IMR-90 (cell line): Measurements from ENCODE around the gene GLT8D2. TPM values are rescaled to one million over a fixed set of nuclear protein-coding genes. Genes with fewer than 3 reads are reported as not detected.

Source experiments
- ATAC-seq: fragments of 200-7000 bp; cut with Tn5 transposase; 2 replicates; pipeline ENCODE4 v1.9.1; 2020; ENCODE audit warnings: low read depth, mild to moderate bottlenecking, moderate library complexity
- BruUV-seq: library from RNA; stranded (reverse); fragments of 400-500 nt; replicated peaks from 2 replicates; lab custom pipeline; 2021; lab: Mats Ljungman, UMichigan
- CTCF ChIA-PET: fragments of 300-600 bp; formaldehyde crosslinking; extraction: SDS; loops from one replicate; lab custom pipeline; 2021; ENCODE audit warnings: antibody characterized with exemption; lab: Yijun Ruan, JAX
- POLR2A ChIA-PET: fragments of 300-600 bp; sonication (Branson Sonifier 250); formaldehyde crosslinking; loops from one replicate; lab custom pipeline; 2022; ENCODE audit warnings: antibody characterized with exemption; ENCODE audit not compliant: unreplicated experiment; lab: Charles Lee
- DNase-seq: peaks from one replicate; pipeline ENCODE4 v3.0.0; 2013
- H2AFZ ChIP-seq: replicated peaks from 2 replicates; pipeline ENCODE3; 2013; ENCODE audit warnings: low read length, mild to moderate bottlenecking; ENCODE audit not compliant: poor library complexity
- H2AK5ac ChIP-seq: 2 replicates; pipeline ENCODE4 v1.6.1; 2013; ENCODE audit warnings: low read depth, low read length, inconsistent platforms
- H2AK9ac ChIP-seq: replicated peaks from 2 replicates; pipeline ENCODE3; 2013; ENCODE audit warnings: mild to moderate bottlenecking, low read depth, low read length, moderate library complexity; ENCODE audit not compliant: poor library complexity
- H2BK120ac ChIP-seq: 2 replicates; pipeline ENCODE4 v1.6.1; 2013; ENCODE audit warnings: low read depth, low read length, inconsistent platforms
- H2BK15ac ChIP-seq: 3 replicates; pipeline ENCODE4 v1.6.1; 2013; ENCODE audit warnings: low read depth, low read length, inconsistent platforms
- H2BK20ac ChIP-seq: 2 replicates; pipeline ENCODE4 v1.6.1; 2013; ENCODE audit warnings: low read depth, mild to moderate bottlenecking, inconsistent platforms, low read length, moderate library complexity
- H2BK5ac ChIP-seq: 2 replicates; pipeline ENCODE4 v1.6.1; 2013; ENCODE audit warnings: mild to moderate bottlenecking, low read depth, low read length, inconsistent platforms; ENCODE audit not compliant: poor library complexity, severe bottlenecking
- H3K14ac ChIP-seq: replicated peaks from 2 replicates; pipeline ENCODE4 v1.6.1; 2013; ENCODE audit warnings: low read depth, low read length, inconsistent platforms
- H3K18ac ChIP-seq: 2 replicates; pipeline ENCODE4 v1.6.1; 2013; ENCODE audit warnings: low read depth, low read length, control low read depth
- H3K23ac ChIP-seq: 2 replicates; pipeline ENCODE4 v1.6.1; 2013; ENCODE audit warnings: low read depth, low read length, inconsistent platforms
- H3K27ac ChIP-seq: 2 replicates; pipeline ENCODE4 v1.5.1; 2013; ENCODE audit warnings: mild to moderate bottlenecking, control low read depth, low read length; ENCODE audit not compliant: insufficient read depth
- H3K27me3 ChIP-seq: 2 replicates; pipeline ENCODE4 v1.6.1; 2013; ENCODE audit warnings: low read length; ENCODE audit not compliant: control insufficient read depth, insufficient read depth
- H3K36me3 ChIP-seq: 2 replicates; pipeline ENCODE4 v1.6.1; 2013; ENCODE audit warnings: low read length, mixed read lengths; ENCODE audit not compliant: control insufficient read depth, insufficient read depth
- H3K4ac ChIP-seq: 2 replicates; pipeline ENCODE4 v1.6.1; 2013; ENCODE audit warnings: low read depth, low read length, inconsistent platforms
- H3K4me1 ChIP-seq: 2 replicates; pipeline ENCODE4 v1.6.1; 2013; ENCODE audit warnings: low read length, mixed read lengths; ENCODE audit not compliant: control insufficient read depth, insufficient read depth
- H3K4me2 ChIP-seq: 2 replicates; pipeline ENCODE4 v1.6.1; 2013; ENCODE audit warnings: low read depth, mild to moderate bottlenecking, control low read depth, low read length, moderate library complexity
- H3K4me3 ChIP-seq: 2 replicates; pipeline ENCODE4 v1.5.1; 2013; ENCODE audit warnings: low read depth, mild to moderate bottlenecking, control low read depth, low read length, moderate library complexity; ENCODE audit not compliant: insufficient read depth
- H3K56ac ChIP-seq: 2 replicates; pipeline ENCODE4 v1.6.1; 2013; ENCODE audit warnings: low read length, inconsistent platforms; ENCODE audit not compliant: insufficient read depth; ENCODE audit errors: extremely low read depth
- H3K79me1 ChIP-seq, 2 experiments: 2 replicates each; pipeline ENCODE4 v1.6.1; 2013; ENCODE audit warnings: low read length in 2 of 2, inconsistent platforms in 1 of 2, low read depth in 1 of 2
- H3K9ac ChIP-seq: 2 replicates; pipeline ENCODE4 v1.6.1; 2013; ENCODE audit warnings: low read depth, low read length, control low read depth
- H3K9me1 ChIP-seq: 2 replicates; pipeline ENCODE4 v1.6.1; 2013; ENCODE audit warnings: low read length, inconsistent platforms; ENCODE audit not compliant: insufficient read depth
- H3K9me3 ChIP-seq: 2 replicates; pipeline ENCODE4 v1.6.1; 2013; ENCODE audit warnings: low read length; ENCODE audit not compliant: control insufficient read depth, insufficient read depth
- H4K20me1 ChIP-seq: 2 replicates; pipeline ENCODE4 v1.6.1; 2013; ENCODE audit warnings: low read length, inconsistent platforms; ENCODE audit not compliant: insufficient read depth
- H4K5ac ChIP-seq: 2 replicates; pipeline ENCODE4 v1.6.1; 2013; ENCODE audit warnings: mild to moderate bottlenecking, low read depth, low read length, control low read depth
- H4K8ac ChIP-seq, 2 experiments: 2 replicates each; pipeline ENCODE4 v1.6.1; 2013; ENCODE audit warnings: low read depth in 2 of 2, low read length in 2 of 2, control low read depth in 1 of 2, inconsistent platforms in 1 of 2
- H4K91ac ChIP-seq: 2 replicates; pipeline ENCODE4 v1.6.1; 2013; ENCODE audit warnings: low read depth, low read length, inconsistent platforms; ENCODE audit not compliant: insufficient read depth
- BHLHE40 ChIP-seq: fragments of 150-350 bp; IDR thresholded peaks from 2 replicates; pipeline ENCODE4 v1.6.1; 2016; ENCODE audit warnings: mild to moderate bottlenecking, low read depth, low read length
- CEBPB ChIP-seq: IDR thresholded peaks from 2 replicates; pipeline ENCODE4 v1.6.1; 2012; ENCODE audit warnings: low read depth, low read length, improper control_type of control experiment
- CHD1 ChIP-seq: IDR thresholded peaks from 2 replicates; pipeline ENCODE4 v1.6.1; 2012; ENCODE audit warnings: low read depth, low read length, improper control_type of control experiment
- ELK1 ChIP-seq: fragments of 150-350 bp; IDR thresholded peaks from 2 replicates; pipeline ENCODE4 v1.6.1; 2016; ENCODE audit warnings: low read depth, mild to moderate bottlenecking, low read length, moderate library complexity, borderline replicate concordance
- FOS ChIP-seq: fragments of 150-350 bp; IDR thresholded peaks from 2 replicates; pipeline ENCODE4 v1.6.1; 2016; ENCODE audit warnings: low read depth, low read length
- MAFK ChIP-seq: IDR thresholded peaks from 2 replicates; pipeline ENCODE4 v1.6.1; 2012; ENCODE audit warnings: low read depth, low read length, improper control_type of control experiment
- MAZ ChIP-seq: IDR thresholded peaks from 2 replicates; pipeline ENCODE4 v1.6.1; 2012; ENCODE audit warnings: low read depth, mild to moderate bottlenecking, low read length, improper control_type of control experiment, moderate library complexity, borderline replicate concordance
- MXI1 ChIP-seq: IDR thresholded peaks from 2 replicates; pipeline ENCODE4 v1.6.1; 2012; ENCODE audit warnings: low read depth, mild to moderate bottlenecking, low read length, moderate library complexity, borderline replicate concordance
- NFE2L2 ChIP-seq: fragments of 150-350 bp; IDR thresholded peaks from 2 replicates; pipeline ENCODE4 v1.6.1; 2016; ENCODE audit warnings: low read depth, mild to moderate bottlenecking, low read length
- POLR2A ChIP-seq: IDR thresholded peaks from 2 replicates; pipeline ENCODE4 v1.6.1; 2012; ENCODE audit warnings: mild to moderate bottlenecking, low read depth, low read length
- RAD21 ChIP-seq: IDR thresholded peaks from 2 replicates; pipeline ENCODE4 v1.6.1; 2012; ENCODE audit warnings: low read length, improper control_type of control experiment
- RCOR1 ChIP-seq: IDR thresholded peaks from 2 replicates; pipeline ENCODE4 v1.6.1; 2012; ENCODE audit warnings: mild to moderate bottlenecking, low read length, improper control_type of control experiment; ENCODE audit not compliant: insufficient replicate concordance
- RFX5 ChIP-seq: IDR thresholded peaks from 2 replicates; pipeline ENCODE4 v1.8.0; 2012; ENCODE audit warnings: low read depth, mild to moderate bottlenecking, low read length, moderate library complexity
- SMC3 ChIP-seq: fragments of 150-350 bp; IDR thresholded peaks from 2 replicates; pipeline ENCODE4 v1.6.1; 2016; ENCODE audit warnings: low read depth, mild to moderate bottlenecking, antibody characterized with exemption, low read length, moderate library complexity
- USF2 ChIP-seq: fragments of 150-350 bp; IDR thresholded peaks from 2 replicates; pipeline ENCODE4 v1.6.1; 2017; ENCODE audit warnings: mild to moderate bottlenecking, antibody characterized with exemption, low read length, low read depth
- WGBS, 2 experiments: methylation state at CpG; one replicate each; pipeline versions ENCODE4 v1.1.5 to v1.1.7; 2013; ENCODE audit warnings: missing lambda C conversion rate in 2 of 2; ENCODE audit not compliant: insufficient read length in 1 of 2; ENCODE audit errors: extremely low coverage in 2 of 2; 5-methylcytosine and 5-hydroxymethylcytosine counted together
- dilution Hi-C: fragments of 300-500 bp; cut with HindIII; formaldehyde crosslinking; loops from one replicate; pipeline ENCODE4 v1.14.3; 2018; ENCODE audit warnings: low sequenced_read_pairs; ENCODE audit not compliant: unreplicated experiment
- in situ Hi-C: fragments of 300-500 bp; cut with MboI; formaldehyde crosslinking; loops from 3 replicates; pipeline ENCODE4 v1.14.3; 2019; ENCODE audit warnings: low sequenced_read_pairs, inconsistent platforms, mixed read lengths
- intact Hi-C: fragments of 100-400 bp; cut with micrococcal nuclease; formaldehyde crosslinking; loops from 2 replicates; pipeline ENCODE4 v1.10.0; 2022
- polyA plus RNA-seq, 3 experiments: library from polyadenylated mRNA; depleted of rRNA; stranded (reverse); fragments of >200 nt; gene quantifications; 2 replicates each; pipeline ENCODE4 v1.2.3, GENCODE V29; 2012; ENCODE audit warnings: low replicate concordance in 1 of 3
- total RNA-seq: library from RNA; depleted of rRNA; stranded (reverse); fragments of >200 nt; gene quantifications from 2 replicates; pipeline ENCODE4 v1.2.3, GENCODE V29; 2012
- TF ChIP-seq, protein P1 (sequence below): conservative IDR thresholded peaks from 2 replicates; pipeline ENCODE4 v1.5.1; 2012; ENCODE audit warnings: mild to moderate bottlenecking, low read depth, low read length, improper control_type of control experiment

Gene GLT8D2
- total and polyA plus RNA-seq, 2 of the 4 experiments (the other 2 are of a cell fraction): 33.5 to 47.9 TPM

DNA sequence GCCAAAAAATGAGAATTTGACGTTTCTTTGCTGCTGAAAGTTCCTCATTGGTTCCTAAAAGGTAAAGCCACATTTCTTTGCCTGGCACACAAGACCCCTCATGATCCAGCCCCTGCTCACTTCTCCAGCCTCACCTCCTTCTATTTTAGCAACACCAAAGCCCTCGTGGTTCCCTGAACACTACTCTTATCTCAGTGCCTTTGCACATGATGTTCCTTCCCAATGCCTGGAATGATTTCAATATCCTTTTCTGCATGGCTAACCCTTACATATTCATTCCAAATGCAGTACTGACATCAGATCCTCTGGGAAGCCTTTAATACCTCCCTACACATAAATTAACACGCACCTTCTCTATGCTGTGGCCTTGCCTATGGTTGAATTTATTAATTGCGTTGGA lies 39.9 kb downstream of the GLT8D2 start:
- in situ Hi-C loops: no loop called here
- no peaks in the 10 kb centered on the region for H3K27me3 ChIP-seq
- ATAC-seq: no peak

More for the DNA sequence above, 39.9 kb downstream of the GLT8D2 start:
- Histone ChIP-seq H3K79me1 (peaks cover 0 to 12% of the 10 kb centered on the region in 2 experiments; a peak in 2 of 4 replicates), H3K14ac (no peak overlapping the region; the same call in 1 of the 2 replicates), H3K9me1 (peaks cover 9% of the 10 kb centered on the region), H3K18ac (0 out of 2 replicates have a peak overlapping the region, but pooled peaks have one; percentile 21), H2BK20ac (peak overlapping the region; percentile 97), H2AK5ac (peak overlapping the region; percentile 86), H3K56ac (no peak overlapping the region), H2BK5ac (peak overlapping the region; percentile 95), H2AFZ (no peak overlapping the region), H3K4me2 (no peak overlapping the region), H3K27ac (peak overlapping the region; percentile 95; the same call in 1 of the 2 replicates), H3K9ac (no peak overlapping the region), H2BK15ac (peak overlapping the region; percentile 82), H3K9me3 (0 out of 2 replicates have a peak, but pooled peaks cover 2% of the 10 kb centered on the region), H3K4me1 (peaks cover 13% of the 10 kb centered on the region), H2AK9ac (peak overlapping the region; percentile 61), H4K91ac (peak overlapping the region; percentile 93), H3K36me3 (peaks cover 11% of the 10 kb centered on the region), H3K4ac (peak overlapping the region; percentile 93), H4K20me1 (no peaks in the 10 kb centered on the region), H4K8ac (peak overlapping the region; percentile 49 to 68; a peak in 1 of 4 replicates), H3K4me3 (no peak overlapping the region), H4K5ac (no peak overlapping the region), H3K23ac (peak overlapping the region; percentile 50; the same call in 1 of the 2 replicates), H2BK120ac (peak overlapping the region; percentile 96)
- TF ChIP-seq MAZ (no peak), SMC3 (no peak), MAFK (no peak), CHD1 (no peak), RFX5 (no peak), CEBPB (no peak), ELK1 (no peak), MXI1 (no peak), RAD21 (no peak), RCOR1 (no peak), USF2 (no peak), FOS (no peak), POLR2A (no peak), NFE2L2 (no peak), BHLHE40 (no peak)
- TF ChIP-seq, protein P1, sequence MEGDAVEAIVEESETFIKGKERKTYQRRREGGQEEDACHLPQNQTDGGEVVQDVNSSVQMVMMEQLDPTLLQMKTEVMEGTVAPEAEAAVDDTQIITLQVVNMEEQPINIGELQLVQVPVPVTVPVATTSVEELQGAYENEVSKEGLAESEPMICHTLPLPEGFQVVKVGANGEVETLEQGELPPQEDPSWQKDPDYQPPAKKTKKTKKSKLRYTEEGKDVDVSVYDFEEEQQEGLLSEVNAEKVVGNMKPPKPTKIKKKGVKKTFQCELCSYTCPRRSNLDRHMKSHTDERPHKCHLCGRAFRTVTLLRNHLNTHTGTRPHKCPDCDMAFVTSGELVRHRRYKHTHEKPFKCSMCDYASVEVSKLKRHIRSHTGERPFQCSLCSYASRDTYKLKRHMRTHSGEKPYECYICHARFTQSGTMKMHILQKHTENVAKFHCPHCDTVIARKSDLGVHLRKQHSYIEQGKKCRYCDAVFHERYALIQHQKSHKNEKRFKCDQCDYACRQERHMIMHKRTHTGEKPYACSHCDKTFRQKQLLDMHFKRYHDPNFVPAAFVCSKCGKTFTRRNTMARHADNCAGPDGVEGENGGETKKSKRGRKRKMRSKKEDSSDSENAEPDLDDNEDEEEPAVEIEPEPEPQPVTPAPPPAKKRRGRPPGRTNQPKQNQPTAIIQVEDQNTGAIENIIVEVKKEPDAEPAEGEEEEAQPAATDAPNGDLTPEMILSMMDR: no peak
- BruUV-seq: no TSS peak
- intact Hi-C loops (loop anchor here (5.0 kb wide), 1 partner anchor 37 kb away; no protein-coding TSS in a partner anchor), dilution Hi-C loops (no loop called here)
- CTCF ChIA-PET: no interaction called here
- WGBS, 2 experiments: 83% methylated on average over 1 of the region's 4 CpGs; no CpG with 5 or more reads in 1 of the 2 experiments
- POLR2A ChIA-PET: no interaction called here
- no peak for DNase-seq
